ENCODE data around the gene RNU5B-1.
"Not testable (repeated sequence)": the region's sequence is repeated elsewhere in the genome, so short reads cannot be mapped to it uniquely, and the experiment has no call there.

RNU5B-1 gene

GRCh38 chr15:65304381-65305149 is at the start of gene RNU5B-1:
Gene RNU5B-1, plus strand, starts transcription at chr15:65304677.
- peak; percentile 96 for DNase-seq

- DNase-seq, result no peak
Observed at GRCh38 chr15:65254758-65255157, 49.7 kb upstream of the RNU5B-1 start.

- no peak for DNase-seq
Observed at GRCh38 chr15:65255486-65256140, 48.9 kb upstream of the RNU5B-1 start.

- DNase-seq, result no peak
Observed at GRCh38 chr15:65258375-65259262, 45.9 kb upstream of the RNU5B-1 start.

- DNase-seq, result no peak
Observed at GRCh38 chr15:65259367-65259797, 45.1 kb upstream of the RNU5B-1 start.

GRCh38 chr15:65260968-65261367 is 43.5 kb upstream of the RNU5B-1 start:
- no peak for DNase-seq

- no peak for DNase-seq
Observed at GRCh38 chr15:65263313-65263712, 41.2 kb upstream of the RNU5B-1 start.

GRCh38 chr15:65264863-65265430 is 39.5 kb upstream of the RNU5B-1 start:
- no peak for DNase-seq

GRCh38 chr15:65266469-65266868 is 38.0 kb upstream of the RNU5B-1 start:
- no peak for DNase-seq

GRCh38 chr15:65268411-65268810 is 36.1 kb upstream of the RNU5B-1 start:
- DNase-seq, result no peak

GRCh38 chr15:65270811-65271545 is 33.5 kb upstream of the RNU5B-1 start:
- DNase-seq, result not testable (repeated sequence)

GRCh38 chr15:65275104-65275727 is 29.3 kb upstream of the RNU5B-1 start:
- no peak for DNase-seq

GRCh38 chr15:65275728-65276126 is 28.8 kb upstream of the RNU5B-1 start:
- DNase-seq, result no peak

- no peak for DNase-seq
Observed at GRCh38 chr15:65277015-65277414, 27.5 kb upstream of the RNU5B-1 start.

GRCh38 chr15:65278480-65278879 is 26.0 kb upstream of the RNU5B-1 start:
- DNase-seq, result no peak

GRCh38 chr15:65285291-65286068 is 19.0 kb upstream of the RNU5B-1 start:
- no peak for DNase-seq

GRCh38 chr15:65286069-65286703 is 18.3 kb upstream of the RNU5B-1 start:
- peak; percentile 22 for DNase-seq

- DNase-seq, result peak; percentile 75 to 84
Observed at GRCh38 chr15:65286704-65287519, 17.6 kb upstream of the RNU5B-1 start, which contains the start of gene PARP16. Gene PARP16, minus strand, starts transcription at chr15:65286883. Its CDS starts 457 bp downstream, at chr15:65286426.

- no peak for DNase-seq
Observed at GRCh38 chr15:65287520-65287855, 17.0 kb upstream of the RNU5B-1 start.
